Measurements from ENCODE around the gene SLC4A5.

The SLC4A5 gene

DNA sequence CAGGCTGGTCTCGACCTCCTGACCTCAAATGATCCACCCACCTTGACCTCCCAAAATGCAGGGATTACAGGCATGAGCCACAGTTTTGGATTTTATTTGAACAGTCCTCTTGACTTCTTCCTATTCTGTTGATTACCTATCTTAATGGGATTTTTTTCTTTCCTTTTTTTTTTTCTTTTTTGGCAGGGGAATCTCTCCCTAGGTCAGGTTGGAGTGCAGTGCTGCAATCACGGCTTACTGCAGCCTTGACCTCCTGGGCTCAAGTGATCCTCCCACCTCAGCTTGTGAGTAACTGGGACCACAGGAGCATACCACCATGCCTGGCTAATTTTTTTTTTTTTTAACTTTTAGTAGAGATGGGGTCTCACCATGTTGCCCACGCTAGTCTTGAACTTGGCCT lies 142.0 kb downstream of the SLC4A5 start:
- TF ChIP-seq CTCF (IDR thresholded peaks at IDR 0.05; ENCODE audit: low read depth, low read length, missing control alignments): no peak
- no peak for DNase-seq (ENCODE audit: low read depth)
- H3K4me3 ChIP-seq (ENCODE audit: low read depth, low read length): no peak overlapping the region
- in situ Hi-C loops (cut with HindIII; ENCODE audit: low sequenced_read_pairs): no loop called here

DNA sequence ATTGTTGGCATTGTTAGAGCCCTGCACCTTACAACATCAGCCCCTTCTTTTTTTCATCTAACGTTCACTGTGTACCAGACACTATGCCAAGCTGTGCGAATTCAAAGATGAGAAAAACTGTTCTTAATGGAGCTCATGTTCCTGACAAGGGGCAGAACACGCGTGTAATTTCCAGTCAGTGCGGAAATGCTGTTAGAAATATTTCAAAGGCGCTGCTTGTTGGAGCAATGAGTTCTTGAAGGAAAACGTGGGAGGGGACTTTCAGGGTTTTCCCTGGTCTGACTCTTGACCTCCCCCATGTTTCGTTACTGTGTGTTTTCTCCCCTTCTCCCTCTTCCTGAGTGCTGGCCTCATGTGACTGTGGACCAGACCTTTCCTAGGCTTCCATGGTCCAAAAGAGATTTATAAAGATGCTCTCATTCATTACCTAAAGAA lies 143.3 kb downstream of the SLC4A5 start:
- DNase-seq (ENCODE audit: low read depth): no peak
- in situ Hi-C loops (cut with HindIII; ENCODE audit: low sequenced_read_pairs): no loop called here
- peak overlapping the region; percentile 81 for H3K4me3 ChIP-seq (ENCODE audit: low read depth, low read length)
- TF ChIP-seq CTCF (IDR thresholded peaks at IDR 0.05; ENCODE audit: low read depth, low read length, missing control alignments): no peak

GRCh38 chr2:74199275-74199701 lies 143.9 kb downstream of the SLC4A5 start:
- peak overlapping the region; percentile 81 for H3K4me3 ChIP-seq (ENCODE audit: low read depth, low read length)
- in situ Hi-C loops (cut with HindIII; ENCODE audit: low sequenced_read_pairs): no loop called here
- no peak for DNase-seq (ENCODE audit: low read depth)
- TF ChIP-seq CTCF (IDR thresholded peaks at IDR 0.05; ENCODE audit: low read depth, low read length, missing control alignments): no peak

GRCh38 chr2:74198461-74199274 lies 144.5 kb downstream of the SLC4A5 start, which contains the start of gene MTHFD2:
Gene MTHFD2, plus strand, starts transcription at chr2:74198615. Its CDS starts 27 bp downstream, at chr2:74198642.
- in situ Hi-C loops (cut with HindIII; ENCODE audit: low sequenced_read_pairs): no loop called here
- peak; percentile 86 for DNase-seq (ENCODE audit: low read depth)
- peak; percentile 76 for TF ChIP-seq CTCF (IDR thresholded peaks at IDR 0.05; ENCODE audit: low read depth, low read length, missing control alignments)
- peak within 1 kb of the TSS; percentile 81 for H3K4me3 ChIP-seq (ENCODE audit: low read depth, low read length)

DNA sequence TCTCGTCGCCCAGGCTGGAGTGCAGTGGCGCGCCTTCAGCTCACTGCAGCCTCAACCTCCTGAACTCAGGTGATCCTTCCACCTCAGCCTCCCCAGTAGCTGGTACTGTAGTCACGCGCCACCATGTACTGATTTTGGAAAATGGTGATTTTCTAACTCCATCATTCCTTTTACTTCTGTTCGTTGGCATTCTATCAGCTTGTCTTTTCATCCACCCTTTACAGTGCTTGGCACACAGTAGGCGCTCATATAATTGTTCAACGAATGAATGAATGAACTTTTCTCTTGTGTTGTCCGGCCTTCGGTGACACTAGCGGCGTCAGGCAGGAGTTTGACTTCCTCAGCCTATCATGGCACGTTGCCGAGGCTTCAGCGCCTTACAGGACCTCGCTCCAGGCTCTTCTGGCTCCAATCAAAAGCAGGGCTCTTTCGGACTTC lies 145.2 kb downstream of the SLC4A5 start:
- TF ChIP-seq CTCF (IDR thresholded peaks at IDR 0.05; ENCODE audit: low read depth, low read length, missing control alignments): no peak
- in situ Hi-C loops (cut with HindIII; ENCODE audit: low sequenced_read_pairs): no loop called here
- H3K4me3 ChIP-seq (ENCODE audit: low read depth, low read length): peak overlapping the region; percentile 81
- no peak for DNase-seq (ENCODE audit: low read depth)

- no peak overlapping the region for H3K4me3 ChIP-seq (ENCODE audit: low read depth, low read length)
- DNase-seq (ENCODE audit: low read depth): no peak
- in situ Hi-C loops (cut with HindIII; ENCODE audit: low sequenced_read_pairs): no loop called here
- TF ChIP-seq CTCF (IDR thresholded peaks at IDR 0.05; ENCODE audit: low read depth, low read length, missing control alignments): no peak
These were observed 146.2 kb downstream of the SLC4A5 start for GRCh38 chr2:74197049-74197448.
